Globus pallidus (tissue), 1 donor: ENCODE data around the gene VPS25.
"Not testable (repeated sequence)": the region's sequence is repeated elsewhere in the genome, so short reads cannot be mapped to it uniquely, and the experiment has no call there.

Experiments
- DNase-seq: peaks from one replicate; pipeline ENCODE4 v3.0.0-alpha.2; 2015; ENCODE audit warnings: low spot score

Gene VPS25

GRCh38 chr17:42768006-42768405, 5.2 kb upstream of the VPS25 start:
- DNase-seq: not testable (repeated sequence)

DNA sequence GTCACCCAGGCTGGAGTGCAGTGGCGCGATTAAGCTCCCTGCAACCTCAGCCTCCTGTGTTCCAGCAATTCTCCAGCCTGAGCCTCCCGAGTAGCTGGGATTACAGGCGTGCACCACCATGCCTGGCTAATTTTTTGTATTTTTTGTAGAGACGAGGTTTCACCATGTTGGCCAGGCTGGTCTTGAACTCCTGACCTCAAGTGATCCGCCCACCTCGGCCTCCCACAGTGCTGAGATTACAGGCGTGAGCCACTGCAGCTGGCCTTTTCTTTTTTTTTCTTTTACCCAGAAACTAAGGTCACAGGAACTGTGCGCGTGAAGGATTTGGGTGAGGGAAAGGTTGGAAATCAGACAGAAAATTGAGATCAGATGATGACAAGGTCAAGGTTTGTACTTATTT, 3.3 kb upstream of the VPS25 start:
- not testable (repeated sequence) for DNase-seq

DNA sequence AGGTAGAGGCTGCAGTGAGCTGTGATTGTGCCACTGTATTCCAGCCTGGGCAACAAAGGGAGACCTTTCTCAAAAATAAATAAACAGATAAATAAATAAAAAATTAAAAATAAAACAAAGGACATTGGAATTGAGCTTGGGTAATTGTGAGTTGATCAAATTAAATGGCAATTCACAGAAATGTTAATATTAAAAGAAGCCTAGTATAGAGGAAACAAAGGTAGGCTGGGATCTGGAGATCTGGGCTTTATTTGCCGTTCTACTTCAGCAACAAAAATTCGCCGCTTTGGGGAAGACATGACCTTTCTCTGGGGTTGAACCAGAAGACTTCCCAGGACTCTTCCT, 332 bp upstream of the VPS25 start:
- no peak for DNase-seq

GRCh38 chr17:42774066-42774745, 957 bp downstream of the VPS25 start:
- DNase-seq: no peak

DNA sequence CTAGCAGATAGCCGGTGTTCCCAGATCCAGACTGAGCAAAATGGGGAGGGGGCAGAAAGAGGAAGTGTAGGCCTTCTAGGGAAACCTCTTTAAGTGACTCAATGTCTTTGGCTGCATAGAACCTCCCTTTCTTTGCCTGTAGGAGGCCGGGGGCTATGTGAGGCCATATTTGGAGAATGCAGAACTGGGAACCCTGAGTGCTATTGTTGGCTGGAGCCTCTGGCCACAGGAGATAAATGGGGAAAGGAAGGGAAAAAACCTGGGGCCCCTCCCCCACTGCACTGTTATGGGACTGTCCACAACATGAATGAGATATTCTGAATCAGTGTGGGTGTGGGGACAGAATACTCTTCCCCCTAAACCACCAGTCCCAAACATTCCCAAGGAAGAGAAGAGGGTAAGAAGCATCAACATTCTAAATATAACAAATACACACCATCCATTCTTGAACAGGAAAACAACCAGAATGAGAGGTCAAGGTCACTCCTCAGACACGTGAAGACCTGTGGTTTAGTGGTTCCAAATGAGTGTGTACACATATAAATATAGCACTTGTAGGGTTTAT, 2.4 kb downstream of the VPS25 start:
- DNase-seq: no peak

DNA sequence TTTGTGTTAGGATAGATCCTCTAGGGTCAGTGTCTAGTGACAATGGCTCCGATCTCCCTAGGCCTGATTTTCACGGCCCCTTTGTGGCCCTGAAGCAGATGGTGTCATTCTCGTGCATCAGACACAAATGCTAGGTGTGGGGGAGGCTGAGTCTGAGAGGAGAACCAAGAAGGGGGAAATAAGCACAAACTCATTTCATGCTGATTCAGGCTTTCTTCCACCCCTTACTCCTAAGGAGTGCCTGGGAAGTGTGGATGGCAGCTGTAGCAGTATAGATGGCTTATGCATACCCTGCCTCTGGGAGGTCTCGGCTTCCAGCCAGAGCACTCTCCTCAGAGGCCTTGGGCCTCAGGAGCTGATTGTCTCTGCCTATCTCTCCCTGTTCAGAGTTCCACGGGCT, 5.3 kb downstream of the VPS25 start:
- DNase-seq: no peak

- DNase-seq: no peak
Observed at GRCh38 chr17:42779304-42779935, 6.2 kb downstream of the VPS25 start.

- no peak for DNase-seq
Observed at GRCh38 chr17:42779936-42780850, 6.9 kb downstream of the VPS25 start, which contains the start of gene WNK4. Gene WNK4, plus strand, starts transcription at chr17:42780610. Its CDS starts 89 bp downstream, at chr17:42780699.

- no peak for DNase-seq
Observed at GRCh38 chr17:42780851-42781638, 7.8 kb downstream of the VPS25 start.

GRCh38 chr17:42781639-42782165, 8.5 kb downstream of the VPS25 start:
- DNase-seq: no peak

DNA sequence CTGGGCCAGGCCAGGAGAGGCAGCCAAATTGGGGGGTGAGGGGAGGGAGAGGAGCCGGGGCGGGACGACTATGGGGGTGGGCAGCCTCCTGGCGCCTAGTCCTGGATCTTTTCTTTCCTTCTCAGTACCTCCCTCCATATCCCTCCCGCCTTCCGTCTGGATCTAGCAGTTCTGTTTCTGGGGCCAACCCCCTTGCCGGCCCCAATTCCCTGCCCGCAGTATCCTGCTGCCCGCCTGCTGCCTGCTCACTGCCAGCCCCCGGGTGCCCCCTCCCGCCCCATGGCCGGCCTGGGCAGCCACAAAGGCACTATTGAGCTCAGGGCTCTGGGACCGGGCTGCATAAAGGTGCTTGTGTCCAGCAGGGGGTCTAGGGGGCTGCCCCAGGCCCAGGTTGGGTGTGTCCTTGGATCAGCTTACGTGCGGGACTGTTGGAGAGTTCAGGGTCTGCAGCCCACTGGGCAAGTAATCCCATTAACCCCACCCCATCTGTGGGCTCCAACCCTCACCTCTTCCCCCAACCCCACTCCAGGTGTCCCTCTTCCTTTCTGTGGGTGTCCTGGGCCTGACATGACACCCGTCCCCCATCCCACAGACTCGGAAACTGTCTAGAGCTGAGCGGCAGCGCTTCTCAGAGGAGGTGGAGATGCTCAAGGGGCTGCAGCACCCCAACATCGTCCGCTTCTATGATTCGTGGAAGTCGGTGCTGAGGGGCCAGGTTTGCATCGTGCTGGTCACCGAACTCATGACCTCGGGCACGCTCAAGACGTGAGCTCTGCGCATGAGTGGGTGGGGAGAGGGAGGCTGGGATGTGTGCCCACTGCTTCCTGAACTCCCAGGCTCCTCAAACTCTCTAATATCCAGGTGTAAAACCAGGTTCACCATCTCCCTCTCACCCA, 9.2 kb downstream of the VPS25 start:
- DNase-seq: no peak

GRCh38 chr17:42783062-42783790, 10.0 kb downstream of the VPS25 start:
- DNase-seq: no peak

- DNase-seq: no peak
Observed at GRCh38 chr17:42783791-42784138, 10.5 kb downstream of the VPS25 start.

- no peak for DNase-seq
Observed at GRCh38 chr17:42784409-42784808, 11.2 kb downstream of the VPS25 start.

DNA sequence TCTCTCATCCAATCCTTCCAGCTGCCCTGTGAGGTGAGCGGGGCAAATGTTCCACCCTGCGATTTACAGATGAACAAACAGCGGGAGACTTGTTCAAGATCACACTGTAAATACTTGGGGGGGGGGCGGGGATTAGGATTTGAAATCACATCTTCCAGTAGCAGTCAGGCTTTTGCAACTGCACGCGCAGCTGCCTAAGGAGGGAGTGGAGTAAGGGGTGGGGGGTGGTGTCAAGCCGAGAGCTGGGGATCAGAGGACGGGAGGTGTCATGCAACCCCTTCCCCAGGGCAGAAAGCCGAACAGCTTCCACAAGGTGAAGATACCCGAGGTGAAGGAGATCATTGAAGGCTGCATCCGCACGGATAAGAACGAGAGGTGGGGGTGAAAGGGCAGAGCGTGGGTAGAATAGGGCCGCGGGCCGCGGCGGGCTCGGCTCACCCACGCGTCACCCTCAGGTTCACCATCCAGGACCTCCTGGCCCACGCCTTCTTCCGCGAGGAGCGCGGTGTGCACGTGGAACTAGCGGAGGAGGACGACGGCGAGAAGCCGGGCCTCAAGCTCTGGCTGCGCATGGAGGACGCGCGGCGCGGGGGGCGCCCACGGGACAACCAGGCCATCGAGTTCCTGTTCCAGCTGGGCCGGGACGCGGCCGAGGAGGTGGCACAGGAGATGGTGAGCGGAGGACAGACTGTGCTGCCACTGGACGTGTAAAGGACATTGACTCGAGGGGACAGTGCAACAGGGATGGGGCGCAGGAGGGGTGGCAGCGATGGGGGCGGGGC, 11.8 kb downstream of the VPS25 start:
- DNase-seq: no peak

DNA sequence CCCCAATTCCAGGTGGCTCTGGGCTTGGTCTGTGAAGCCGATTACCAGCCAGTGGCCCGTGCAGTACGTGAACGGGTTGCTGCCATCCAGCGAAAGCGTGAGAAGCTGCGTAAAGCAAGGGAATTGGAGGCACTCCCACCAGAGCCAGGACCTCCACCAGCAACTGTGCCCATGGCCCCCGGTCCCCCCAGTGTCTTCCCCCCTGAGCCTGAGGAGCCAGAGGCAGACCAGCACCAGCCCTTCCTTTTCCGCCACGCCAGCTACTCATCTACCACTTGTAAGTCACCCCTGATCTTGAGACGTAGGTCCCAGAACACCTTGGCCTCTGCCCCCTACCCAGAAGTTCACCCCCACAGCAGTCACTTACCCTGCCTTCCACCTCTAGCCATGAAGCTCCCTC, 14.0 kb downstream of the VPS25 start:
- DNase-seq: no peak

- no peak for DNase-seq
Observed at GRCh38 chr17:42791948-42792347, 18.7 kb downstream of the VPS25 start.

DNA sequence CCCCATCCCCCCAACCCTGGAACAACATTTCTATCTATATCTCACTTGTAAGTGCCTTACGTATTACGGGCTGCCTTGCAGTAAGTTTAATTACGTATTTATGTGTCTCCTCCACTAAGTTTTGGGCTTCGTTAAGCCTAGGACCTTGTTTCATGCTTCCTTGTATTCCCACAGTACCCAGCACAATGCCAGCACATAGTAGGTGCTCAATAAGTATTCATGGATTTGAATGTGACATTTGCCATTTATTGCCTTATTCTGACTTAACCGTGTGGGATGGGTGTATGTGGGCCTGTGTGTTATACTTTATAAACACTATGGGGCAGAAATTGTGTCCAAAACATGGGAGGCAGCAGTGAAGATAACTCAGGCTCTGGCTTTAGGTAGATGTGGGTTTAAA, 19.3 kb downstream of the VPS25 start:
- DNase-seq: no peak

GRCh38 chr17:42795061-42795460, 21.8 kb downstream of the VPS25 start:
- no peak for DNase-seq
